Measurements from ENCODE around the gene SPAG9.

- no peak for TF ChIP-seq CTCF (conservative IDR thresholded peaks at IDR 0.05; ENCODE audit: low read depth, low read length)
- TF ChIP-seq EZH2phosphoT487 (IDR thresholded peaks at IDR 0.05; ENCODE audit: borderline replicate concordance, low read length): no peak
- no peak for TF ChIP-seq EZH2 (IDR thresholded peaks at IDR 0.05; ENCODE audit: low read length, unreplicated experiment)
Observed at GRCh38 chr17:50979524-50979927, 141.1 kb downstream of the SPAG9 start.
